T-helper 1 cell treated with Interleukin-12 subunit alpha and Interleukin-12 subunit beta and Interleukin-4 antibody, amounts not matched to agents 30 μg/mL and 1 μg/mL, for 36 hours (primary cell): ENCODE data around the gene SLC35F3.
"Not testable (repeated sequence)": the region's sequence is repeated elsewhere in the genome, so short reads cannot be mapped to it uniquely, and the experiment has no call there.

ENCODE experiments used
- H3K27ac Mint-ChIP-seq: one replicate; pipeline ENCODE4 v1.8.0; 2021; ENCODE audit warnings: mild to moderate bottlenecking, mixed read lengths
- H3K27me3 Mint-ChIP-seq: one replicate; pipeline ENCODE4 v1.8.0; 2021; ENCODE audit warnings: low read depth, mixed read lengths
- H3K36me3 Mint-ChIP-seq: one replicate; pipeline ENCODE4 v1.8.0; 2021; ENCODE audit warnings: low read depth, mixed read lengths
- H3K4me1 Mint-ChIP-seq: one replicate; pipeline ENCODE4 v1.8.0; 2021; ENCODE audit warnings: low read depth, mixed read lengths
- H3K4me3 Mint-ChIP-seq: one replicate; pipeline ENCODE4 v1.8.0; 2021; ENCODE audit warnings: mild to moderate bottlenecking, moderate library complexity, mixed read lengths
- H3K9me3 Mint-ChIP-seq: one replicate; pipeline ENCODE4 v1.8.0; 2021; ENCODE audit warnings: mixed read lengths

The SLC35F3 gene

DNA sequence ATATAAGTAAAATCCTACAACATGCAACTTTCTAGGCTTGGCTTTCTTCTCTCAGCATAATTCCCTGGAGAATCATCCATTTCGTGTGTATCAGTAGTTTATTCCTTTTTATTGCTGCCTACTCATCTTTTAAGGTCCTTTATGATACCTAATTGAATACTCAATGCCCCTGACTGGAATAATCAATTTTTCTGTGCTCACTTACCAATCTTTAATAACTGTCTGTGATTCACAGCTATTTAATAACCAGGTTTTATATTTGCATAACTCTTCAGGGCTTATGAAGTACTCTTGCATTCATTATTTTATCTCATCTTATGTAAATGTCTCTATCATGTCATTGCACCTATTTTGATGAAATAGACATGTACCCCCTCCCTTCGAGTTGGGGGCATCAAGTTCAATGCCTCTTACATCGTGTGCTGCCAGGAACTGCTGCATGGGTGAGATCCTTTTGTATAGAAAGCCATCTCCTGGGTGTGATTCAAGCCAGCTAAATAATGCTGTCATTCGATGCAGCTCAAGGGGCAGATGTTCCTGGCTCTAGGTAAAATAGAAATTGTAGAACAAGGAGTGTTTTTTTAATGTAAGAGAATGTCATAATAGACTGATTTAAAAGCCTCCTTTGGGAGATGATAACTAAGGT, 222.7 kb downstream of the SLC35F3 start:
- Mint-ChIP-seq H3K27me3 (peaks cover 37% of the 10 kb centered on the region), H3K4me1 (peaks cover 2% of the 10 kb centered on the region), H3K4me3 (no peak overlapping the region), H3K9me3 (no peaks in the 10 kb centered on the region), H3K36me3 (peaks cover 2% of the 10 kb centered on the region), H3K27ac (no peak overlapping the region)

- Mint-ChIP-seq H3K4me1 (no peaks in the 10 kb centered on the region), H3K27me3 (peaks cover 29% of the 10 kb centered on the region), H3K27ac (no peak overlapping the region), H3K9me3 (no peaks in the 10 kb centered on the region), H3K36me3 (no peaks in the 10 kb centered on the region), H3K4me3 (no peak overlapping the region)
Observed at GRCh38 chr1:234132795-234133194, 228.3 kb downstream of the SLC35F3 start.

DNA sequence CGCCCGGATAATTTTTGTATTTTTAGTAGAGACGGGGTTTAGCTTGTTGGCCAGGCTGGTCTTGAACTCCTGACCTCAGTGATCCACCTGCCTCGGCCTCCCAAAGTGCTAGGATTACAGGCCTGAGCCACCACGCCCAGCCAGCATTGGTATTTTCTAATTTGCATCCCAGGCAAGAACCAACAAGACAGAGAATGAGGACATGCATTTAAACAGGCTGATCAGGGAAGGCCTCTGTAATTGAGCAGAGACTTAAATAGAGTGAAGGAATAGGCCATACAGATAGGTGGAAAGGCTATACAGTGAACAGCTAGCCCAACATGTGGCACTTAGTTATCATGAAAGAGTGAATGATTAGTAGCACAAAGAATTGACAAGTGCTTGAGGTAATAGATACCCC, 230.4 kb downstream of the SLC35F3 start:
- H3K4me1 Mint-ChIP-seq, result no peaks in the 10 kb centered on the region
- no peak overlapping the region for H3K4me3 Mint-ChIP-seq
- H3K36me3 Mint-ChIP-seq, result no peaks in the 10 kb centered on the region
- H3K9me3 Mint-ChIP-seq, result no peaks in the 10 kb centered on the region
- no peak overlapping the region for H3K27ac Mint-ChIP-seq
- peaks cover 34% of the 10 kb centered on the region for H3K27me3 Mint-ChIP-seq

DNA sequence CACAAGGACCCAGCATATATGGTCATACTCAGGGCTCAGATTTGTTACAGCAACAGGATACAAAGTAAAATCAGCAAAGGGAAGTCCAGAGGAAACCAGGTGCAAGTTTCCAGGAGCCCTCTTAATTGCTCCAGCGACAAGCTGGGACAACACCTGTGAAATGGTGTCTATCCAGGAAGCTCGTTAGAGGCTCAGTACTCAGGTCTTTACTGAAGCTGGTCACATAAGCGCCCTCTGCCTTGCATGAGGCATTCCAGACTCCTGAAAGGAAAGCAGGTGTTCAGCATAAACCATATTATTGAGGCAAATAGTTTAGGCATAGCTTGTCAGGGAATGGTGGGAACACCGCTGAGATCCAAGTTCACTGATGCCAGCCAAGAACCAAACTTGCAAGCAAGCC, 231.0 kb downstream of the SLC35F3 start:
- Mint-ChIP-seq H3K27ac (no peak overlapping the region), H3K4me3 (no peak overlapping the region), H3K27me3 (peaks cover 34% of the 10 kb centered on the region), H3K4me1 (no peaks in the 10 kb centered on the region), H3K36me3 (no peaks in the 10 kb centered on the region), H3K9me3 (no peaks in the 10 kb centered on the region)

- H3K36me3 Mint-ChIP-seq, result no peaks in the 10 kb centered on the region
Observed at GRCh38 chr1:234136073-234136472, 231.6 kb downstream of the SLC35F3 start.

GRCh38 chr1:234139966-234140365, 235.5 kb downstream of the SLC35F3 start:
- Mint-ChIP-seq H3K9me3 (no peaks in the 10 kb centered on the region), H3K36me3 (no peaks in the 10 kb centered on the region), H3K27ac (no peak overlapping the region), H3K27me3 (peaks cover 31% of the 10 kb centered on the region), H3K4me3 (no peak overlapping the region), H3K4me1 (no peaks in the 10 kb centered on the region)

More at GRCh38 chr1:234136073-234136472, 231.6 kb downstream of the SLC35F3 start:
- Mint-ChIP-seq H3K27me3 (peaks cover 34% of the 10 kb centered on the region), H3K9me3 (no peaks in the 10 kb centered on the region), H3K4me3 (no peak overlapping the region), H3K4me1 (no peaks in the 10 kb centered on the region), H3K27ac (no peak overlapping the region)

DNA sequence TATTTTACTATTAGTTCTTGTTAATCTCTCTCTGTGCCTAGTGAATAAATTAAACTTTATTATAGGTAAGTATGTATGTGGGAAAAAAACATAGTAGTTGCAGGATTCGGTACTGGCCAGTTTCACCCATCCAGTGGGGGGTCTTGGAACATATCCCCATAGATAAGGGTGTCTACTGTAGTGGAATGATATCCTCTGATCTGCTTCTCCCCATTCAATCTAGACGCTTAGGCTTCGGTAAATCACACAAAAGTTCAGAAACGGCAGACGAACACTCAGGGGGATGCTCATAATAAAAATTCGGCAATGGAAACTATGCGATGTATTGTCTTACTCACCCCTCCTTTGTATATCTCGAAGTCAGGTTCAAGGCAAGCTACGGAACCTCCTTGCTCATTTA, 235.9 kb downstream of the SLC35F3 start:
- Mint-ChIP-seq H3K27me3 (peaks cover 31% of the 10 kb centered on the region), H3K9me3 (no peaks in the 10 kb centered on the region), H3K27ac (no peak overlapping the region)

DNA sequence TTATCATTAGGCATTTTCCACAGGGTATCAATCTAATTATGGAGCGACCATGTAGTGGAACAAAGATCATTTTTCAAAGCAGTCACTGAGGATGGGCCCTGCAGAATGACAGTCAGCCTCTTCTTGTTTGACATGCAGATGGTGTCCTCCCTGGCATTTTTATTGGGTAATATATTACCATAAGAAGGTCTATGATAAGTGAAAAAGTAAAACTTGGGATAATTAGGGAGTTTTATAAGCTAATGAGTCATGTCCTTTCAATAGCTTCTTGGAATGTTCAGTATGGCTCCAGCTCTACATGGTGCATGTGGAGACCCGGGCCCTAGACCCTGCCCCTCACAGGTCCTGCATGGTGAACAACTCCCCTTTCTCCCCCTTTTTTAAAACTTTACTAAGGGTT, 236.5 kb downstream of the SLC35F3 start:
- no peaks in the 10 kb centered on the region for H3K9me3 Mint-ChIP-seq
- H3K4me1 Mint-ChIP-seq, result no peaks in the 10 kb centered on the region
- H3K36me3 Mint-ChIP-seq, result no peaks in the 10 kb centered on the region
- no peak overlapping the region for H3K4me3 Mint-ChIP-seq
- no peak overlapping the region for H3K27ac Mint-ChIP-seq
- H3K27me3 Mint-ChIP-seq, result peaks cover 27% of the 10 kb centered on the region

More for the DNA sequence above, 235.9 kb downstream of the SLC35F3 start:
- Mint-ChIP-seq H3K4me3 (no peak overlapping the region), H3K4me1 (no peaks in the 10 kb centered on the region), H3K36me3 (no peaks in the 10 kb centered on the region)

DNA sequence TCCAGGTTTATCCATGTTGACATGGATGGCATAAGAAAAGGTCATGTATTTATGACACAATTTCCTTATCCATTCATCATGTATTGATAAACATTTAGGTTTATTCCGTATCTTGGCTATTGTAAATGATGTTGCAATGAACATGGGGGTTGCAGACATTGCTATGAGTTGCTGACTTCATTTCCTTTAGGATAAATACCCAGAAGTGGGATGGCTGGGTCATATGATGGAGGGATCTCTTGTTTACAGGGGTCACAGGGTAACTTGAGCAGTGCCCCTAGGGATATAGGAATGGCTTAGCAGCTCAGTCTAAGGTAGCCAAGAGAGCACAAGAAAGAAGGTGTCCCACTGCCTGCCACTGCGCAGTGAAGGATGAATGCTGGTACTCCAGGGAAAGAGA, 239.2 kb downstream of the SLC35F3 start:
- Mint-ChIP-seq H3K9me3 (peaks cover 9% of the 10 kb centered on the region), H3K27ac (no peak overlapping the region), H3K4me1 (peaks cover 4% of the 10 kb centered on the region), H3K27me3 (peaks cover 30% of the 10 kb centered on the region), H3K36me3 (no peaks in the 10 kb centered on the region), H3K4me3 (no peak overlapping the region)

- Mint-ChIP-seq H3K36me3 (no peaks in the 10 kb centered on the region), H3K27ac (no peak overlapping the region), H3K9me3 (peaks cover 9% of the 10 kb centered on the region), H3K27me3 (peaks cover 34% of the 10 kb centered on the region), H3K4me1 (peaks cover 4% of the 10 kb centered on the region), H3K4me3 (no peak overlapping the region)
Observed at GRCh38 chr1:234144901-234145300, 240.4 kb downstream of the SLC35F3 start.

DNA sequence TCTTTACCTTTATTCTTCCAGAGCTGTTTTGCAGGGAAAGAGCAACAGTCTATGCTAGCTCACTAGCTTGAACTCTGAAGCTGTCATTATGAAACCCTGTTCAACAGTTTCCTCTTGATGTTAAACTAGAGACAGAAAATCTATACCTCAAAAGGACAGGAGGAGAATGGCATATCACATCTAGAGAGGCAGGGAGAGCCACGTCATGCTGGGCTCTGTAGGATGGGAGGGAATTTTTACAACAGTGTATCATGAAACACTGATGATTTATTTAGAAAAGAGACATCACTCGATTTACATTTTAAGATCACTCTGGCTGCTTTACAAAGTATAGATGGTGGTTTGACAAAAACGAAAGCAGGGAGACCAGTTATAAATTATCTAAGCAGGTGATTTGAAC, 243.9 kb downstream of the SLC35F3 start:
- no peaks in the 10 kb centered on the region for H3K36me3 Mint-ChIP-seq
- peaks cover 9% of the 10 kb centered on the region for H3K9me3 Mint-ChIP-seq
- peak overlapping the region; percentile 2 for H3K4me3 Mint-ChIP-seq
- peaks cover 4% of the 10 kb centered on the region for H3K4me1 Mint-ChIP-seq
- H3K27ac Mint-ChIP-seq, result peak overlapping the region; percentile 53
- peaks cover 38% of the 10 kb centered on the region for H3K27me3 Mint-ChIP-seq

DNA sequence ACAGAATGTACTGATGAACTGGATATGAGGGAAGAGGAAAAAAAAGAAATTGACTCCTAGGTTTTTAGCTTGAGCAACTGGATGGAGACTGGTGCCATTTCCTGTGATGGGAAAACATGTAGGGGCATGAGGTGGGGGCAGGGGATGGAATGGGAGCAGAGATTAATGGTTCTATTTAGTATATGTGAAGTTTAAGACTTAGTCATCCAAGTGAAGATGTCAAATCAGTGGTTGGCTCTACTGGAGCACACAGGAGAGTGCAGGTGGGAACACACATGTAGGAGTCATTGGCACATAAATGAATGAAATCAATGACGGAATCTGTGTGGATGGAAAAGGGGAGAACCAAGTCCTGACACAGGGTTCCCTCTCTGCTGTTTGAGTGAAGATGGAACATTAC, 244.3 kb downstream of the SLC35F3 start:
- Mint-ChIP-seq H3K27me3 (peaks cover 35% of the 10 kb centered on the region), H3K4me1 (peaks cover 4% of the 10 kb centered on the region), H3K9me3 (peaks cover 9% of the 10 kb centered on the region), H3K36me3 (no peaks in the 10 kb centered on the region), H3K27ac (peak overlapping the region; percentile 53), H3K4me3 (peak overlapping the region; percentile 2)

GRCh38 chr1:234149217-234149616, 244.7 kb downstream of the SLC35F3 start:
- no peak overlapping the region for H3K27ac Mint-ChIP-seq
- peaks cover 34% of the 10 kb centered on the region for H3K27me3 Mint-ChIP-seq

DNA sequence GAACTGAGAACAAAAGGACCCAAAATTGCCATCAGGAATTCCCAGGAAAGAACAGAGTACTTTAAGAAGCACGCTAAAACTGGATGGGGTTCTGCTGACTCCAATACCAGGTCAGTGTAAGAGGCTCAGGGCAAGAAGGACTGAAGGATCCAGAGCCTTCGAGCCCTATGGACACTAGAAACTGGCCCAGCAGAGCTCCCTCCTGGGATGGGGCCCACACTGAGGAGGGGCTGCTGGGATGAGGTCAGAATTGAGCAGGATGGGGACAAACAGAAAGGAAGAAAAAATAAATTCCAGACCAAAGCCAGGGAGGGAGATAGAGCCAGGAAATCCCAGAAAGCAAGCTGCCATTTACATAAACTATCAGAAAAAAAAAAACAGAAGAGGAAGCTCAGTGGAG, 246.4 kb downstream of the SLC35F3 start:
- peaks cover 9% of the 10 kb centered on the region for H3K9me3 Mint-ChIP-seq
- no peak overlapping the region for H3K27ac Mint-ChIP-seq
- H3K4me3 Mint-ChIP-seq, result no peak overlapping the region
- H3K36me3 Mint-ChIP-seq, result no peaks in the 10 kb centered on the region
- H3K27me3 Mint-ChIP-seq, result peaks cover 34% of the 10 kb centered on the region
- peaks cover 4% of the 10 kb centered on the region for H3K4me1 Mint-ChIP-seq

More at GRCh38 chr1:234149217-234149616, 244.7 kb downstream of the SLC35F3 start:
- peaks cover 9% of the 10 kb centered on the region for H3K9me3 Mint-ChIP-seq
- peaks cover 4% of the 10 kb centered on the region for H3K4me1 Mint-ChIP-seq
- no peaks in the 10 kb centered on the region for H3K36me3 Mint-ChIP-seq
- no peak overlapping the region for H3K4me3 Mint-ChIP-seq

- H3K9me3 Mint-ChIP-seq, H3K4me1 Mint-ChIP-seq, H3K36me3 Mint-ChIP-seq, H3K4me3 Mint-ChIP-seq, H3K27ac Mint-ChIP-seq: not testable (repeated sequence)
- peaks cover 34% of the 10 kb centered on the region for H3K27me3 Mint-ChIP-seq
Observed at GRCh38 chr1:234152344-234152743, 247.9 kb downstream of the SLC35F3 start.
